Lower lobe of right lung (tissue), 2 donors: ENCODE measurements around the gene ALOXE3. TPM values are rescaled to one million over a fixed set of nuclear protein-coding genes. Genes with fewer than 3 reads are reported as not detected.
"Not testable (repeated sequence)": the region's sequence is repeated elsewhere in the genome, so short reads cannot be mapped to it uniquely, and the experiment has no call there.

Experiments
- ATAC-seq, 2 donors: fragments of 200-7000 bp; cut with Tn5 transposase; one replicate each; pipeline ENCODE4 v1.9.1; 2020 to 2022; ENCODE audit warnings: mild to moderate bottlenecking in 2 of 2, moderate library complexity in 2 of 2
- DNase-seq: peaks from one replicate; pipeline ENCODE4 v3.0.0-alpha.2; 2020
- H3K27ac ChIP-seq: fragments of 200-600 bp; one replicate; pipeline ENCODE4 v1.8.0; 2022
- H3K27me3 ChIP-seq: fragments of 200-600 bp; one replicate; pipeline ENCODE4 v1.8.0; 2022; ENCODE audit warnings: low read depth
- H3K36me3 ChIP-seq: fragments of 200-600 bp; one replicate; pipeline ENCODE4 v1.8.0; 2022; ENCODE audit warnings: mild to moderate bottlenecking
- H3K4me1 ChIP-seq: fragments of 200-600 bp; one replicate; pipeline ENCODE4 v1.8.0; 2022
- H3K4me3 ChIP-seq: fragments of 200-600 bp; one replicate; pipeline ENCODE4 v1.8.0; 2022; ENCODE audit warnings: mild to moderate bottlenecking
- H3K9me3 ChIP-seq: fragments of 200-600 bp; one replicate; pipeline ENCODE4 v1.8.0; 2022
- intact Hi-C: fragments of 100-400 bp; cut with DNase I; formaldehyde crosslinking; loops from one replicate; pipeline ENCODE4 v1.11.0; 2022
- total RNA-seq: library from RNA; stranded (reverse); fragmentation: NEBNext Ultra II Directional; extraction: Animal tissue kit (Norgen Biotek cat#: 25700); gene quantifications from one replicate; pipeline ENCODE4 v1.2.1, GENCODE V29; 2021
- TF ChIP-seq, protein P1 (sequence below): fragments of 200-600 bp; IDR thresholded peaks from one replicate; pipeline ENCODE4 v1.8.0; 2022; ENCODE audit warnings: antibody characterized with exemption, mild to moderate bottlenecking
- donor health status: DM: no; HTN: yes; CAD: no; lungs with severe emphysema.

Gene ALOXE3
- total RNA-seq, 1 donor from 2014 or later: not detected

DNA sequence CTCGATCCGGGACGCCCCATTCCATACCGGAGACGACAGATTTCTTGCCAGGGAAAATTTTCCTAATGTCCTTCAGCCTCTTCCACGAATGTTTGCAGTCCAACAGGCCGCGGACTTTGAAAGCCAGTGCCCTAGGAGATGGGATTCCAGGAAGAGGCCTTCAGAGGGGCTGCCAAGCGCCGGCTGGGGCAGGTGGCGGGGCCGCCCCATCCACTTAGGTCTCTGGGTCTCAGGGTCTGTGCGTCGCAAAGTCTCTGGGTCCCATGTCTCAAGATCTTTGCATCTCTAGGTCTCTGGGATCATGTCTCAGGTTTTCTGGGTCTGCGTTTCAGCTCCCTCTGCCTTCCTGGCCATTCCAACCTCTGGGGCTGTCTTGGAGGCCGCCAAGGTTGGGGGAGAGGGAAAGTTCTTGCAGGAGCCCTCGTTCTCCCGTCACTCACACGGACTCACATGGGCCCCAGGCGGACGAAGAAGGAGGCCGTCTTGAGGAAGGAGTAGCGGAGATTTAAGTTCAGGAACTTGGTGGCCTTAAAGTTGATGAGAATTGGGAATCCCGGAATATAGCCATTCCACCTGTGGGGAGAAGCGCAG is 38.0 kb downstream of the ALOXE3 start:
- Histone ChIP-seq H3K27me3 (peaks cover 82% of the 10 kb centered on the region), H3K36me3 (no peaks in the 10 kb centered on the region), H3K4me3 (peak overlapping the region; percentile 54), H3K4me1 (peaks cover 14% of the 10 kb centered on the region), H3K27ac (no peak overlapping the region), H3K9me3 (no peaks in the 10 kb centered on the region)
- ATAC-seq (peak; percentile 6 to 22), DNase-seq (no peak)
- TF ChIP-seq, protein P1, sequence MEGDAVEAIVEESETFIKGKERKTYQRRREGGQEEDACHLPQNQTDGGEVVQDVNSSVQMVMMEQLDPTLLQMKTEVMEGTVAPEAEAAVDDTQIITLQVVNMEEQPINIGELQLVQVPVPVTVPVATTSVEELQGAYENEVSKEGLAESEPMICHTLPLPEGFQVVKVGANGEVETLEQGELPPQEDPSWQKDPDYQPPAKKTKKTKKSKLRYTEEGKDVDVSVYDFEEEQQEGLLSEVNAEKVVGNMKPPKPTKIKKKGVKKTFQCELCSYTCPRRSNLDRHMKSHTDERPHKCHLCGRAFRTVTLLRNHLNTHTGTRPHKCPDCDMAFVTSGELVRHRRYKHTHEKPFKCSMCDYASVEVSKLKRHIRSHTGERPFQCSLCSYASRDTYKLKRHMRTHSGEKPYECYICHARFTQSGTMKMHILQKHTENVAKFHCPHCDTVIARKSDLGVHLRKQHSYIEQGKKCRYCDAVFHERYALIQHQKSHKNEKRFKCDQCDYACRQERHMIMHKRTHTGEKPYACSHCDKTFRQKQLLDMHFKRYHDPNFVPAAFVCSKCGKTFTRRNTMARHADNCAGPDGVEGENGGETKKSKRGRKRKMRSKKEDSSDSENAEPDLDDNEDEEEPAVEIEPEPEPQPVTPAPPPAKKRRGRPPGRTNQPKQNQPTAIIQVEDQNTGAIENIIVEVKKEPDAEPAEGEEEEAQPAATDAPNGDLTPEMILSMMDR: peak; percentile 33
- intact Hi-C loops: no loop called here

DNA sequence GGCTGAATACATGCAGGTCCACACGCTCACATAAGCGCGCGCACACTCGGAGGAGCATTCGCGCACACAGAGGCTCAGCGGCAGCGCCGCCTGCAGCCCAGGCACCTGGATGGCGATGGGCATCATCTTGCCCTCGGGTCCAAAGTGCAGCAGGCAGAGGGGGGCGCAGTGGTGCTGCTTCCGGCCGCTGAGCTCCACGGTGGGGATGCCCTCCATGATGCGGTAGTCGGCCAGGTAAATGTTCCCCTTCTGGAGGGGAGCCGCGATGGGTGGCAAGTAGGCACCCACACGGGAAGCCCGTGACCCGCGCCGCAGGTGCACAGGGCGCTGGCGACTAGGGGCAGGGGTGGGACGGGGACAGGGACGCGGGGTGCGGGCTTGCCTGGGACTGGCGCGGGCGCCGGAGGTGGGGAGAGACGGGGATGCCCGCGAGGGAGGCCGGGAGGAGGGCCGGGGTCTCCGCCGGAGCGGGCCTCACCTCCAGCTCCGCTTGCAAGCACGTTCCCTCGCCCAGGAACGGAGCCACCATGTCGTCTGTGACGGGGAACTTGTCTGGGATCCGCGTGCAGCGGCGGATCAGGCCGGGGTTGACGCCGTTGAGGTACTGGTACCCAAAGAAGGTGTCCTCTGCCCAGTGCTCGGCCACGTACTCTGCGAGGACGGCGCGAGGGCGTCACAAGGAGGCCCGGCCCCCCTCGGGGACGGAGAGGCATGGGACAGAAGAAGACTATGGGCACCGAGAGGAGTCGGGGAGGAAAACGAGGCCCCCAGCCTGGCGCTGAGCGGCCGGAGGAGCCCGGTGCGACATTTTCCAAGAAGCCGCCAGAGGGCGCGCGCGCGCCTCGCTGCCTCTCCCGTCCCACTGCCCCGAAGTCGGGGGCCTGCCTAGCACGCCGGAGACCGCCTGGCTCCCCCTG is 38.8 kb downstream of the ALOXE3 start:
- intact Hi-C loops: no loop called here
- H3K4me3 ChIP-seq: peak overlapping the region; percentile 54

DNA sequence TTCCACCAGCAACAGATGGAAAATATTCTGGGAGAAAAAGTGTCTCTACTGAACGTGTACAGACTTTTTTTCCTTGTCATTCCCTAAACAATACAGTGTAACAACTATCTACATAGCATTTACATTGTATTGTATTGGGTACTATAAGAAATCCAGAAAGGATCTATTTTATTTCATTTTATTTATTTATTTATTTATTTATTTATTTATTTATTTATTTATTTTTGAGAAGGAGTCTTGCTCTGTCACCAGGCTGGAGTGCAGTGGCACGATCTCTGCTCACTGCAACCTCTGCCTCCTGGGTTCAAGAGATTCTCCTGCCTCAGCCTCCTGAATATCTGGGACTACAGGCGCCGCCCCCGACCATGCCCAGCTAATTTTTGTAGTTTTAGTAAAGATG is 40.4 kb downstream of the ALOXE3 start:
- intact Hi-C loops, H3K4me3 ChIP-seq, ATAC-seq, H3K9me3 ChIP-seq, DNase-seq, H3K27ac ChIP-seq, H3K36me3 ChIP-seq: not testable (repeated sequence)
- Histone ChIP-seq H3K27me3 (peaks cover 92% of the 10 kb centered on the region), H3K4me1 (peaks cover 25% of the 10 kb centered on the region)

More for the DNA sequence above, 38.8 kb downstream of the ALOXE3 start:
- Histone ChIP-seq H3K27ac (peak overlapping the region; percentile 36), H3K9me3 (no peaks in the 10 kb centered on the region), H3K27me3 (peaks cover 84% of the 10 kb centered on the region), H3K4me1 (peaks cover 14% of the 10 kb centered on the region), H3K36me3 (no peaks in the 10 kb centered on the region)
- TF ChIP-seq, protein P1: peak; percentile 89
- ATAC-seq: peak; percentile 86 to 92
- peak; percentile 85 for DNase-seq

DNA sequence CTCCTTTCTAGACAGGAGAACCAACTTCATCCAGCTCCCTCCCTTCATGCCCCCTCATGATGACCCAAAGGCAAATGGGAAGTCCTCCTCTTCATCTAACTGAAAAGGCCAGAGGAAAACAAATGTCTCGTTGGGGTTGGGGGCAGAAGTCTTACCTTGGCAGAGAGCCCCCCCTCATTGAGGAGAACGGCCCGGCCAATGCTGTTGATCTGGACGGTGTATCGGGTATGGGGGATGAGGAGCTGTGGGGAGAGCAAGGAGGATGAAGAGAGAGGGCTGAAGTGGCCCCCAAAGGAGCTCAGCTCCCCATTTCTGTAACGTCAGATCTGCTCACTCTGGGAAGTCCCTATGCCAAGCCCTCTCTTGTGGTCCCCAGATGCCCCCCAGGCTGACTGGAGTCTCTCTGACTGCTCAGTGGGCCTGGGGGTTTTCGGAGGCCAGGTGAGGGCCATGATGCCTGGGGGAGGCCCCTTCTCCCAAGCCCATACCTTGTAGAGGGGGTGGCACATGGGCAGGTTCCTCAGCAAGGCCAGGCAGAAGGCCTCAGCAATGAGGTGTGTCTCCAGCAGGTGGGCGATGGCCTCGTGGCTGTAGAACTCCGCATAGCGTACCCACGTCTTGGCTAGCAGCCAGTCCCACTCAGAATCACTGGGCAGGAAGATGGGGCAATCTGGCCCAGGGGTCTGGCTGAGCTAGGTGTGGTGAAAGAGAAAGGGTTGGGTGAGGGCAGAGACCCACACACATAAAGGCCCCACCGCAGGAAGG is 41.6 kb downstream of the ALOXE3 start:
- H3K4me1 ChIP-seq: peaks cover 34% of the 10 kb centered on the region
- intact Hi-C loops: no loop called here
- no peak overlapping the region for H3K4me3 ChIP-seq
- H3K27me3 ChIP-seq: peaks cover 97% of the 10 kb centered on the region
- H3K36me3 ChIP-seq: no peaks in the 10 kb centered on the region
- DNase-seq: peak; percentile 30
- TF ChIP-seq, protein P1: no peak
- no peaks in the 10 kb centered on the region for H3K9me3 ChIP-seq
- ATAC-seq: no peak
- no peak overlapping the region for H3K27ac ChIP-seq

DNA sequence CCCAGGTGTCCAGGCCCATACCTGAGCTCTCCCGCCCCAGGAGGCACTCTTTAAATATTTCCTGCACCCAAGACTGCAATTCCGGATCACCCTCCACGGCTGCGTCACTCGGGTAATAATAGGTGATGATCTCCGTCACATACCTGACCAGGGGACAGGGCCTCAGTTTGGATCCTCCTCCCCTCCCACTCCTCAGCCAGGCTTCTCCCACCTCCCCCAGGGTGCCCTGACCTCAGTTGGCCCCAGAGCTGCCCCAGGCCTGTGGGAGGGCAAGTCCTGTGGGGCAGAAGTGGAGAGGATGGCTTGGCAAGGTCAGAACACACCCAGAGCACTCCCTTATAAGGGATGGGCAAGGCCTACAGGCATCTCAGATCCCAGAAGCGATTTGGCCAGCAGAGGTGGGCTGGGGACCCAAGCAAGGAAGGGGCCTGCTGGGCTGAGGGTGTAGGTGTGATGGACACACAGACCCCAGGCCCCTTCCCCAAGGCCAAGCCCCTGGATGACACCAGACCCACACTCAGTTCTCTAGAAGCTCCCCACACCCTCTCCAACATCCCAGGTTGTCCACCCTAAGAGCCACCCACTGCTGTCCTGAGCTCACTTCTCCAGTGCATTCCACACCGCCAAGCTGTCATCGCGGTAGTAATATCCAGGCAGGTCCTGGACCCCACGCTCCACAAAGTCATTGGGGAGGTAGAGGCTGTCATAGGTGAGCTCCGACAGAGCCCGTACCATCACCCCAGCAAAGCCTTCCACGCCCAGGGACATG is 42.6 kb downstream of the ALOXE3 start:
- Histone ChIP-seq H3K4me3 (no peak overlapping the region), H3K9me3 (no peaks in the 10 kb centered on the region), H3K36me3 (no peaks in the 10 kb centered on the region), H3K27me3 (peaks cover 94% of the 10 kb centered on the region), H3K4me1 (peaks cover 34% of the 10 kb centered on the region), H3K27ac (no peak overlapping the region)
- TF ChIP-seq, protein P1: no peak
- ATAC-seq (no peak), DNase-seq (peak; percentile 23)
- intact Hi-C loops: no loop called here
